A549 treated with RU486 at 1 μM for 4 hours (cell line): Measurements from ENCODE around the gene ABCG2. TPM values are rescaled to one million over a fixed set of nuclear protein-coding genes. Genes with fewer than 3 reads are reported as not detected.

Source experiments
- total RNA-seq: library from RNA; stranded (reverse); fragments of 200-300 nt; extraction: Qiagen RNA extraction; gene quantifications from 5 replicates; pipeline ENCODE4 v1.2.3, GENCODE V29; 2022; ENCODE audit warnings: low read depth

The ABCG2 gene
- total RNA-seq: 18.4 to 22.9 TPM (median 22.2 TPM) in 5 replicates

DNA sequence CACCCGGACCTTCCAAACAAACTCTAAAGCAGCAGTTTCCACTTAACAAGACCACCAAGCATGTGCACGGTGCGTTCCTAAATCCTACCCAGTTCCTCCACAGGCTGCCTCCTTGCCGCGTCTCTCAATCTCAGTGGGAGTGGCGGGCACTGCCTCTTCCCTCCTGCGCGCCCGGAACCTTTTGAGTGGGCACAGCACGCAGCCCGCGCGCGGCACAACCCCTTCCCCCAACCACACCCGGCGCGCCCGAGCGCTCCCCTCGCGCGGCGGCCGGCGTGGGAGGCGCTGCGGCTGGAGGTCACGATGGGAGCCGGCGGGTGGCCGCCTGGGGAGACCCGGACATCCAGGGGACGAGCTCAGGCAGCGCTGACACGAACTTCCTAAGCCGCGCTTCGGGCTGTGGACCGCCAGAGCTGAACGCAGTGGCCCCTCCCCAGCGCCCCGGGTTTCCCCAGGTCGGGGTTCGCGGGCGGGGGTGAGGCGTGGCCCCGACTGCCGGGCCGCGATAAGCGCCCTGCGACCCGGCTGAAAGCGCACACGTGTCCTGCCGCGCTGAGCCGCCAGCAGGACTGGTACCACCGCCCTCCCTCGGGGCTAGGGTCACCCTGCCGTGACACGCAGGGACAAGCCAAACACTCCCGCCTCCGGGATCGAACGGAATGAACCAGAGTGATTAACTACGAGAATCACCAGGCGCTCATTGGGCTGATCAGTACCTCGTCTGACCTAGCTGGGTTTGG is at the start of gene ABCG2:
TSS of gene ABCG2 (minus strand) at position 151 of the 740 bp plus-strand sequence. CDS start 18,644 bp downstream, outside the sequence.

Other genes with a start within 250 kb of the ABCG2 start
- 154 to 221 TPM (median 176 TPM) in 5 replicates for gene SPP1, start 182.9 kb downstream of the ABCG2 start, total RNA-seq
- gene PKD2, start 151.0 kb downstream of the ABCG2 start, total RNA-seq: 15.4 to 25.0 TPM (median 22.0 TPM) in 5 replicates
- 0.41 to 0.99 TPM (median 0.95 TPM) in 5 replicates for gene PPM1K, start 125.9 kb upstream of the ABCG2 start, total RNA-seq
- gene HERC6, start 220.2 kb upstream of the ABCG2 start, total RNA-seq: 2.7 to 4.1 TPM (median 3.2 TPM) in 5 replicates